Cardiac muscle cell (in vitro differentiated cells and primary cell): ENCODE data around the gene ATG10. TPM values are rescaled to one million over a fixed set of nuclear protein-coding genes. Genes with fewer than 3 reads are reported as not detected.

Experiments used
- DNase-seq, 2 donors: peaks; one replicate each; pipeline versions ENCODE4 v3.0.0 to v3.0.0-alpha.2; 2010 to 2017; ENCODE audit warnings: low read depth in 1 of 2, low spot score in 1 of 2
- H3K27ac ChIP-seq: fragments of 200-600 bp; sonication (generic); 2 replicates; pipeline ENCODE4 v1.5.1; 2016
- H3K27me3 ChIP-seq: fragments of 200-600 bp; sonication (generic); 2 replicates; pipeline ENCODE4 v1.6.0; 2016; ENCODE audit warnings: control low read depth
- H3K36me3 ChIP-seq: fragments of 200-600 bp; sonication (generic); 2 replicates; pipeline ENCODE4 v1.5.1; 2016; ENCODE audit warnings: control low read depth
- H3K4me1 ChIP-seq: fragments of 200-600 bp; sonication (generic); 2 replicates; pipeline ENCODE4 v1.8.1; 2017; ENCODE audit warnings: low read depth, mild to moderate bottlenecking, mixed run types
- H3K4me3 ChIP-seq: fragments of 200-600 bp; sonication (generic); 2 replicates; pipeline ENCODE4 v1.5.1; 2016; ENCODE audit warnings: mild to moderate bottlenecking
- H3K9me3 ChIP-seq: fragments of 200-600 bp; sonication (generic); 2 replicates; pipeline ENCODE4 v1.5.1; 2017; ENCODE audit warnings: low read depth, mild to moderate bottlenecking, control low read depth
- polyA plus RNA-seq: library from polyadenylated mRNA; unstranded; fragments of >200 nt; fragmentation: Nextera tagmentation; extraction: Ambion mirVana; gene quantifications from 2 replicates; pipeline ENCODE4 v1.2.1, GENCODE V29; 2016
- total RNA-seq: library from RNA; depleted of rRNA; stranded (reverse); fragments of >200 nt; gene quantifications from 2 replicates; pipeline ENCODE4 v1.2.3, GENCODE V29; 2016
- TF ChIP-seq, protein P1 (sequence below): IDR thresholded peaks from 2 replicates; pipeline ENCODE4 v1.5.1; 2012; ENCODE audit warnings: low read depth, mild to moderate bottlenecking, low read length

The ATG10 gene
- total and polyA plus RNA-seq, 2 experiments from 2014 or later, result 9.0 to 28.0 TPM

DNA sequence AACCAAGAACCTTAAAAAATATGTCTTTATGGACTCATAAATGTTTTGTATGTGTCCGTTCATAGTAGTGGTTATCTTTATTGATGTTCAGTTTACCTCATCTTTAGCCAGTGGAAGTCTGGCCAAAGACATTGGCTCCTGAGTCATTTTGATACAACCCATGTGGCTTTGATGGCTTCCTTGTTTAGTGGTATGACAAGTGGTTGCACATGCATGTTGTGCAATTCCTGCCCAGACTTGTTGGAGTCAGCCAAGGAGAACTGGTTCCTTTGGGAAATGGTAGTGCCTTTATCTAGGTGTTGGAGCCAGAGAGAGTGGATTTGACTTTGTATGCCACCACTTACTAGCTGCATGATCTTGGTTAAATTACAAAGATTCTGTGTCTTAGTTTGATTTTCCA is 212.0 kb downstream of the ATG10 start:
- H3K27ac ChIP-seq, result no peak overlapping the region
- no peaks in the 10 kb centered on the region for H3K9me3 ChIP-seq
- H3K4me3 ChIP-seq, result no peak overlapping the region
- H3K4me1 ChIP-seq, result no peaks in the 10 kb centered on the region
- no peaks in the 10 kb centered on the region for H3K36me3 ChIP-seq
- TF ChIP-seq, protein P1, sequence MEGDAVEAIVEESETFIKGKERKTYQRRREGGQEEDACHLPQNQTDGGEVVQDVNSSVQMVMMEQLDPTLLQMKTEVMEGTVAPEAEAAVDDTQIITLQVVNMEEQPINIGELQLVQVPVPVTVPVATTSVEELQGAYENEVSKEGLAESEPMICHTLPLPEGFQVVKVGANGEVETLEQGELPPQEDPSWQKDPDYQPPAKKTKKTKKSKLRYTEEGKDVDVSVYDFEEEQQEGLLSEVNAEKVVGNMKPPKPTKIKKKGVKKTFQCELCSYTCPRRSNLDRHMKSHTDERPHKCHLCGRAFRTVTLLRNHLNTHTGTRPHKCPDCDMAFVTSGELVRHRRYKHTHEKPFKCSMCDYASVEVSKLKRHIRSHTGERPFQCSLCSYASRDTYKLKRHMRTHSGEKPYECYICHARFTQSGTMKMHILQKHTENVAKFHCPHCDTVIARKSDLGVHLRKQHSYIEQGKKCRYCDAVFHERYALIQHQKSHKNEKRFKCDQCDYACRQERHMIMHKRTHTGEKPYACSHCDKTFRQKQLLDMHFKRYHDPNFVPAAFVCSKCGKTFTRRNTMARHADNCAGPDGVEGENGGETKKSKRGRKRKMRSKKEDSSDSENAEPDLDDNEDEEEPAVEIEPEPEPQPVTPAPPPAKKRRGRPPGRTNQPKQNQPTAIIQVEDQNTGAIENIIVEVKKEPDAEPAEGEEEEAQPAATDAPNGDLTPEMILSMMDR, result no peak
- no peaks in the 10 kb centered on the region for H3K27me3 ChIP-seq
- DNase-seq, result peak in 1 of 2 donors; percentile 62

DNA sequence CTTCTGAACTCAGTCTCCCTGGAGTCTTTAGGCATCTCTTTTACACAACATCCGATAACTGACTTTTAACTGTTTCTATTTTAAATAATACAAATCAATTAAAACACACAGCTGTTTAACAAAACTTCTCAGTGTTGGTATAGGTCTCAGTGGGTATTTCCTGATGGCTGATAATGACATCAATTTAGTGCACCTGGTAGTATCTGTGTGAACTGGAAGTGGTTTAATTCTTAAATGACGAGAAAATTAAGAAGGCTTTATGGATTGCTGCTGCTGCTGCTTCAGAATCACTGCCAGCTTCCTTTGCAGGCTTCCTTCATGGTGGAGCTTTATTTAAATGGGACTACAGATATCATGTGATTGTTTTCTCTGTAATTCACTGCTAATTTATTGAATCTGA is 214.0 kb downstream of the ATG10 start:
- DNase-seq, result no peak
- H3K27me3 ChIP-seq, result no peaks in the 10 kb centered on the region
- H3K4me1 ChIP-seq, result no peaks in the 10 kb centered on the region
- H3K9me3 ChIP-seq, result no peaks in the 10 kb centered on the region
- no peak overlapping the region for H3K27ac ChIP-seq
- TF ChIP-seq, protein P1, result no peak
- H3K36me3 ChIP-seq, result no peaks in the 10 kb centered on the region
- no peak overlapping the region for H3K4me3 ChIP-seq

DNA sequence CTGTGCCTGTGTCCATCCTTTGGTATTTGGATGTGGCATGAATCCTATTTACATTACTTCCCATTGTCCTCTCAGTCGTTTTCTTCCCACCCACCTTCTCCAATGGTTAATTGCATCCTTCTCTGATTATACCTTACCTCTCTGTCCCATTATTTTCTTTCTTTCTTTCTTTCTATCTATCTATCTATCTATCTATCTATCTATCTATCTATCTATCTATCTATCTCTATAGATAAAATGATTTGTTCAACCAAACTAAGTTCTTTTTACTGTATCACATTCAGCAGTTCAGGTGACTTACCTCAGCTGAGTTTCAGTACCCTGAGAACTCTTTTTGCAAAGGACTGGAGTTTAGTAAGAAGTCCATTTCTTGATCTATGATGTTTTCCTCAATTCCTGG is 225.7 kb downstream of the ATG10 start:
- H3K4me1 ChIP-seq, result no peaks in the 10 kb centered on the region
- no peak for DNase-seq

DNA sequence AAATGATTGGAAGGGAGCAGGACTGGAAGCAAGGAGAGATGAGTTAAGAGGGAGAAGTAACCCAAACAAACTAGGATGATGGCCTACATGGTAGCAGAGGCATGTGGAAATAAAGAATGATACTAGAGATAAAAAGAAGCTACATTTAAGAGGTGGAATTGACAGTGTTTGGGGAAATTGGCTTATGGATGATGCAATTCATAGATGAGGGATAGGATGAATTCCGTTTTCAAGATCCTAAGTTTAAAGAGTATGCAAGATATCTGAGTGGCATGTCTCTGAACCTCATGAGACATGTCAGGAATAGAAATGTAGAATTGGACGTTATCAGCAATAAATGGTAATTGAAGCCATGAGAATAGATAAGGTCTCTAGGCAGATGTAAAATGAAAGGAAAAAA is 232.7 kb downstream of the ATG10 start:
- no peaks in the 10 kb centered on the region for H3K36me3 ChIP-seq
- H3K4me3 ChIP-seq, result no peak overlapping the region
- TF ChIP-seq, protein P1, result no peak
- no peak for DNase-seq
- no peaks in the 10 kb centered on the region for H3K4me1 ChIP-seq
- H3K27me3 ChIP-seq, result no peaks in the 10 kb centered on the region
- H3K9me3 ChIP-seq, result no peaks in the 10 kb centered on the region
- no peak overlapping the region for H3K27ac ChIP-seq

More for the DNA sequence above, 225.7 kb downstream of the ATG10 start:
- Histone ChIP-seq H3K4me3 (no peak overlapping the region), H3K27ac (no peak overlapping the region), H3K27me3 (no peaks in the 10 kb centered on the region), H3K36me3 (no peaks in the 10 kb centered on the region), H3K9me3 (no peaks in the 10 kb centered on the region)
- TF ChIP-seq, protein P1, result no peak

DNA sequence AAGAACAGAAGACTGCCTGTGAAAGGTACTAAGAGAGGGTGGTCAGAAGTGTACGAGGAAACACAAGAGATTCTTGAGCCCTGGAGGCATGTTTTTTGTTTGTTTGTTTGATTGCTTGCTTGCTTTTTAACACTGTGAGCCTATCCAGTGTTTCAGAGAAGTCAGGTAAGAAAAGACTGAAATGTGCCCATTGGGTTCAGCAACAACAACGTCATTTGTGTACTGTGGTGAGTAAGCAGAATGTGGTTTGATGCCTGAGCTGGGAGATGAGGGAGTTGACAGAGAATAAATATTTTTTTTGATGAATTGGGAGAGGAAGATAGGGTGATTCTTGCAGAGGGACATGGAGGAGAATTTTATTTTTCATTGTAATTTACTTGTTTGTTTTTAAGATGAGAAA is 233.2 kb downstream of the ATG10 start:
- H3K36me3 ChIP-seq, result no peaks in the 10 kb centered on the region
- no peak for DNase-seq
- TF ChIP-seq, protein P1, result no peak
- no peaks in the 10 kb centered on the region for H3K4me1 ChIP-seq
- H3K27ac ChIP-seq, result no peak overlapping the region
- H3K27me3 ChIP-seq, result no peaks in the 10 kb centered on the region
- H3K9me3 ChIP-seq, result no peaks in the 10 kb centered on the region
- no peak overlapping the region for H3K4me3 ChIP-seq

DNA sequence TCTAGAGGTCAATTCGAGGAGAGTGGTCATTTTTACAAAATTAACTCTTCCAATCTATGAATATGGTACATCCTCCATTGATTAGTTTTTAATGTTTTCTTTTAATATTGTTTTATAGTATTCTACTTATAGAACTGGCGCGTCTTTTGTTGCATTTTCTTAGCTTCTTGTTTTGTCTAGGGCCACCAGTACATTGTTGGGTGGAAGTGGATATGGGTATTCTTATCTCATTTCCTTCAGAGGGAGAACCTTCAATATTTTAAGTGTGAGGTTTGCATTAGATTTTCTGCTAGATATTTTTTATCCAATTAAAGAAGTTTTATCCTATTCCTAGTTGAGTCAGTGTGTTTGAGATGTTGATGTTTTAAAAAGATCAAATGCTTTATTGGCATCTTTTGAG is 236.5 kb downstream of the ATG10 start:
- Histone ChIP-seq H3K4me3 (no peak overlapping the region), H3K9me3 (no peaks in the 10 kb centered on the region), H3K36me3 (no peaks in the 10 kb centered on the region), H3K27me3 (no peaks in the 10 kb centered on the region), H3K4me1 (no peaks in the 10 kb centered on the region), H3K27ac (no peak overlapping the region)
- no peak for DNase-seq
- TF ChIP-seq, protein P1, result no peak
